Breast epithelium (tissue), 4 donors: ENCODE measurements around the gene SRSF2. TPM values are rescaled to one million over a fixed set of nuclear protein-coding genes. Genes with fewer than 3 reads are reported as not detected.
A peak's percentile ranks its signal among the peaks of the same experiment; 100 is the strongest.

Experiments
- DNase-seq, 2 donors: peaks; one replicate each; pipeline ENCODE4 v3.0.0-alpha.2; 2019; ENCODE audit warnings: low spot score in 2 of 2
- H3K27ac ChIP-seq, 2 donors: fragments of 200-600 bp; sonication (generic) in 1 of 2; one replicate each; pipeline ENCODE4 v1.5.1; 2016 to 2019; ENCODE audit warnings: mild to moderate bottlenecking in 1 of 2
- H3K27me3 ChIP-seq, 2 donors: fragments of 200-600 bp; sonication (generic) in 1 of 2; one replicate each; pipeline versions ENCODE4 v1.5.1 to v1.6.0; 2017 to 2019; ENCODE audit warnings: control low read depth in 1 of 2, mild to moderate bottlenecking in 1 of 2
- H3K36me3 ChIP-seq: fragments of 200-600 bp; one replicate; pipeline ENCODE4 v1.5.1; 2019
- H3K4me1 ChIP-seq, 2 donors: fragments of 200-600 bp; sonication (generic); one replicate each; pipeline ENCODE4 v1.5.1; 2016 to 2019; ENCODE audit warnings: control low read depth in 1 of 2
- H3K4me3 ChIP-seq, 3 donors: fragments of 200-600 bp; sonication (generic); 1 replicate in 2 of 3; 2 replicates in 1 of 3; pipeline ENCODE4 v1.5.1; 2016 to 2019; ENCODE audit warnings: mild to moderate bottlenecking in 3 of 3, moderate library complexity in 2 of 3
- H3K9me3 ChIP-seq, 2 donors: fragments of 200-600 bp; sonication (generic) in 1 of 2; one replicate each; pipeline ENCODE4 v1.5.1; 2016 to 2019; ENCODE audit warnings: control low read depth in 1 of 2
- CTCF ChIP-seq, 3 donors: fragments of 450-650 bp; IDR thresholded peaks; one replicate each; pipeline ENCODE4 v1.5.1; 2016 to 2017; ENCODE audit warnings: antibody characterized with exemption in 3 of 3, mild to moderate bottlenecking in 3 of 3, moderate library complexity in 3 of 3
- POLR2A ChIP-seq: fragments of 450-650 bp; IDR thresholded peaks from one replicate; pipeline ENCODE4 v1.6.1; 2016; ENCODE audit warnings: antibody characterized with exemption, mild to moderate bottlenecking, moderate library complexity
- POLR2AphosphoS5 ChIP-seq, 3 donors: sonication (generic); formaldehyde crosslinking; IDR thresholded peaks; one replicate each; pipeline ENCODE4 v1.6.1; 2017; ENCODE audit warnings: antibody characterized with exemption in 3 of 3
- intact Hi-C: fragments of 100-400 bp; cut with DNase I; formaldehyde crosslinking; loops from one replicate; pipeline ENCODE4 v1.15.1; 2023; ENCODE audit warnings: low total_unique reads
- total RNA-seq, 3 donors: library from RNA; depleted of rRNA; stranded (reverse); fragments of >200 nt; gene quantifications; one replicate each; pipeline ENCODE4 v1.1.0, GENCODE V29; 2016

SRSF2 gene
- total RNA-seq, 3 donors from 2014 or later, result 143 to 247 (median 244) TPM

DNA sequence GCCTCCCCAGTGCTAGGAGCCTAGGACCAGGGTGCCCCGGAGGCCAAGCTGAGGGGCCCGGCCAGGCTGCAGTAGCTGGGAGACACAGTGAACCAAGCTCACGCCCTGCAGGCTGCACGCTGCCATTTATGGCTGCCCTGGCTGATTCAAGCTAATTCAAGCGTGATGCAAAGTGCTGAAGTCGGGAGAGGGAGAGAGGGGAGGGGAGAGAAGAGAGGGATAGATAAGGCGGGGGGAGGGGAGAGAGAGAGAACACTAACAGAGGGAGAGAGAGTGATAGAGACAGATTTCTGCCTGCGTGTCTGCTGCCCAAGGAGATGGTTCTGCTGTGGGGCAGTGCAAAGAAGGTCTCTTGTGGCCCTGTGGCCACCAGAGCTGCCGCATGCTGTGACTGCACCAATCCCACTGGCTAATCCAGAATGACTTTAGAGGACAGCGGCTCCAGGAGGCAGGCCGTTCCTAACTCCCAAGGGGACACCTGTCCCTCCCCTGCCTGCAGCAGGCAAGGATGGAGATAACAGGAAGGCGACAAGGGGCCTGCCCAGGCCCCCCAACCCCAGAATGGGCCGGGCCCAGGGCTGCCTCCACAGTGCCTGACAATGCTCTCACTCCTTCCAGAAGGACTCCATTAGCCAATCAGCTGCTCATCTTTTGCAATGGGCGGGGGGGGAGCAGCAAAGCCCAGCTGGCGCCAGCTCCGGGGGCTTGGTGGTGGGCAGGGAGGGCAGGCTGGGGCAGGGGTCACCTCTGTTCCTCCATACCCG lies 39.2 kb downstream of the SRSF2 start:
- intact Hi-C loops, result loop anchor here (2.0 to 10.0 kb wide), 2 partner anchors 63 to 163 kb away; partner anchors contain the start of gene CYGB
- H3K4me1 ChIP-seq, result peaks cover 0 to 10% of the 10 kb centered on the region in 2 donors
- no peaks in the 10 kb centered on the region for H3K36me3 ChIP-seq
- H3K4me3 ChIP-seq, result peak overlapping the region in 1 of 3 donors; percentile 5
- H3K27me3 ChIP-seq, result no peaks in the 10 kb centered on the region
- peak overlapping the region; percentile 29 to 71 for H3K27ac ChIP-seq
- no peak for TF ChIP-seq POLR2AphosphoS5 (IDR thresholded peaks at IDR 0.05)
- TF ChIP-seq POLR2A, result no peak
- TF ChIP-seq CTCF (IDR thresholded peaks at IDR 0.05), result no peak
- no peaks in the 10 kb centered on the region for H3K9me3 ChIP-seq
- DNase-seq, result no peak

DNA sequence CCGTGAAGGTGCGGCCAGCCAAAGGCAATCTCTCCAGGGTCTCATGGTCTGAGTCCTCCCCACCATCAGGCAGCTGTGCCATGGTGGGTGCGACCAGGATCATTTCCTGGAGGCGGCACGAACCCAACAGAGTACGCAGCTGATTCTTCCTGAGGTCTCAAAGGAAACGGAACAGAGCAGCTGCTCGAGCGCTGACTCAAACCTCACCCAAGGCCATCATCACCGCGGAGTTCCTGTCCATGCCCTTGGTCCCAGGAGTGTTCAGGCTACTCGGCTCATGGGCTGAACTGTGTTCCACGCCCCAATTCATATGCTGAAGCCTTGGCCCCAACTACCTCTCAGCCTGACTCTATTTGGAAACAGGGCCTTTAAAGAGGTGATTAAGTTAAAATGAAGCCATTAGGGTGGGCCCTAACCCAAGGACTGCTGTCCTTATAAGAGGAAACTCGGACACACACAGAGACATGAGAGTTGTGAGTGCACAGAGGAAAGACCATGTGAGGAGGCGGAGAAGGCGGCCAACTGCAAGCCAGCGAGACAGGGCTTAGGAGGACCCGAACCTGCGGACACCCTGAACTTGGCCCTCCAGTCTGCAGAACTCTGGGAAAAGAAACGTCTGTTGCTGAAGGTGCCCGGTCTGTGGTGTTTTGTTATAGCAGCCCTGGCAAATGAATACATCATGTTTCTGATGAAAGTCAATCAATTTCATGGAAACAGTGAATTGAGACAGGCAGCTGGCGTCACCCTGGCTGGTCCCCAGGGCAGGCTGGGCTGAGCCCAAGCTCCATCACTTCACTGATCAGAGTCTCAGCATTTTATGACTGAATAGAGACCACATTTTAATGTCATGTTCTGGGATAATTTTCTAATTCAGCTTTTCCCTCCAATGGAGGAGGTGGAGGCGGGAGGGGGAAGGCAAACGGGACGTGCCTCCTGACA lies 40.1 kb downstream of the SRSF2 start:
- DNase-seq, result no peak
- TF ChIP-seq CTCF (IDR thresholded peaks at IDR 0.05) (no peak), POLR2AphosphoS5 (IDR thresholded peaks at IDR 0.05) (peak in 1 of 3 donors; percentile 5)
- Histone ChIP-seq H3K27me3 (no peaks in the 10 kb centered on the region), H3K4me3 (no peak overlapping the region), H3K36me3 (no peaks in the 10 kb centered on the region), H3K4me1 (peaks cover 0 to 10% of the 10 kb centered on the region in 2 donors), H3K27ac (peak overlapping the region; percentile 29 to 71), H3K9me3 (no peaks in the 10 kb centered on the region)
- intact Hi-C loops, result loop anchor here (2.0 to 10.0 kb wide), 2 partner anchors 62 to 162 kb away; partner anchors contain the start of gene CYGB

DNA sequence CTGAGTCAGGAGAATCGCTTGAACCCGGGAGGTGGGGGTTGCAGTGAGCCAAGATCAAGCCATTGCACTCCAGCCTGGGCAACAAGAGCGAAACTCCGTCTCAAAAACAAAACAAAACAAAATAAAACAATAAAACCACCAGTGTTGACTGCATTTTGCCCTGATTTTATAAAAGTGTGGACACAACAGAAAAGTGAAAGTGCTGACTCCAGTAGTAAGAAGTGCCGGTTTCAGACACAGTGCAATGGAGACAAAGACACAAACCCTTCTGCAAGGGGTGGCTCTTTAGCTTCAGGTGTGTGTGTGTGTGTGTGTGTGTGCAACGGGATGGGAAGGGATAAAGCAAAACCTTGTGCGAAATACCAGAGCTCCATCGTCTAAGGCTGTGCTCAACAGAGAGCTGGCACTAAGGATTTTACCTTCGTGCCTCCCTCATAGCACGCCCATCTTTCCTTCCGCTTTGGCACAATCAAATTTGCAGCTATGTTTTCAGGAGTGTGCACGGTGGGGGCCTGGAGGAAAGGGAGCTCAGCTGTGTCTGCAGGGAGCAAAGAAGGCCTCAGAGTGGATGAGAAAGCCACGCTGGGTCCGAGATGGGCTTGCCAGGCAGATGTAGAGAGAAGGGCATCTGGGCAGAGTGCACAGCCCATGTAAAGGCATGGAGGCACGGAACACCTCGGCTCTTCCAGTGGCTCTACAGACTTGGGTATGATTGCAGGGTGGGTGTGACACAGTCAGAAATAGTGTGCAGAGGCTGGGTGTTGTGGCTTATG lies 41.9 kb downstream of the SRSF2 start:
- H3K9me3 ChIP-seq, result no peaks in the 10 kb centered on the region
- H3K27me3 ChIP-seq, result no peaks in the 10 kb centered on the region
- H3K4me1 ChIP-seq, result peaks cover 0 to 10% of the 10 kb centered on the region in 2 donors
- H3K36me3 ChIP-seq, result no peaks in the 10 kb centered on the region
- no peak for TF ChIP-seq POLR2AphosphoS5 (IDR thresholded peaks at IDR 0.05)
- no peak for TF ChIP-seq POLR2A
- TF ChIP-seq CTCF (IDR thresholded peaks at IDR 0.05), result no peak
- intact Hi-C loops, result loop anchor here (10.0 kb wide), 1 partner anchor 160 kb away; the partner anchor contains the start of gene CYGB
- peak overlapping the region; percentile 8 to 9 for H3K27ac ChIP-seq
- DNase-seq, result no peak
- H3K4me3 ChIP-seq, result peak overlapping the region in 2 of 3 donors; percentile 30 to 51

DNA sequence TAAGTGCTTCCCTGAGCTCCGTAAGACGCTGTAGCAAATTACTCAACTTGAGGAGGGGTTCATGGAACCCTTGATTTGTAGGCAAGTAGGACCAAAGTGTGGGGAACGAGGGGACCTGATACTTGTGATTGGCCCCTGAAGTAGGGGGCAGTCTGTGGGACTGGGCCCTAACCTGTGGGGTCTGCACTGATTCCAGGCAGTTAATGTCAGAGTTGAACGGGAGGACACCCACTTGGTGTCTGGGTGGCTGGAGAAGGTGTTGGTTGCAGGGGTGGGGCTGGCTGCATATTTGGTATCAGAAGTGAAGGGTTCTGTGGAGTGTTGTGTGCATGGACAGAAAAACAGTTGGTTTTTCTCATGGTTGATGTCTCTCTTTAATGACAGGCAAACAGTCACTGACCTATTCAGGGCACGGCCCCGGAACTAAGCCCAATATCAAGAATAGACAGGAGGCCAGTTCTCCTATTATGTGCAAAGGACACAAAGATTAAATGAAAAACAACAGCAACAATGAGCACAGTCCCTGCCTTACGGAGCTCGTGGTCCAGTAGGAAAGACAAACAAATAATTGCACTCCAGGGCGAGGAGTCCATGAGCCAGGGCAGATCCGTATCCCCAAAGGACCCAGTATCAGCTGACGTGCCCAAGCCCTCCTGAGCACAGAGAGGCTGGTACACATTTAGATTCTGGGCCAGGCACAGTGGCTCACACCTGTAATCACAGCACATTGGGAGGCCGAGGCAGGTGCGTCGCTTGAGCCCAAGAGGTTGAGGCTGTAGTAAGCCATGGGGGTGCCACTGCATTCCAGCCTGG lies 45.5 kb downstream of the SRSF2 start:
- H3K4me1 ChIP-seq, result peaks cover 0 to 4% of the 10 kb centered on the region in 2 donors

More for the DNA sequence above, 45.5 kb downstream of the SRSF2 start:
- intact Hi-C loops, result loop anchor here (5.0 to 10.0 kb wide), 2 partner anchors 157 to 316 kb away; partner anchors contain the start of gene CYGB
- Histone ChIP-seq H3K27ac (no peak overlapping the region), H3K27me3 (no peaks in the 10 kb centered on the region), H3K9me3 (no peaks in the 10 kb centered on the region), H3K36me3 (no peaks in the 10 kb centered on the region), H3K4me3 (no peak overlapping the region)
- no peak for TF ChIP-seq CTCF (IDR thresholded peaks at IDR 0.05)
- TF ChIP-seq POLR2AphosphoS5 (IDR thresholded peaks at IDR 0.05), result no peak
- TF ChIP-seq POLR2A, result no peak
- no peak for DNase-seq
